ENCODE results near the gene SRP19. TPM values are rescaled to one million over a fixed set of nuclear protein-coding genes. Genes with fewer than 3 reads are reported as not detected.

Gene SRP19
- total RNA-seq, 1 experiment from 2014 or later: 82.8 TPM

Other genes starting within 250 kb of the SRP19 start
- gene APC, start 123.4 kb upstream of the SRP19 start, total RNA-seq (2014; rRNA removed; shearing (Covaris generic)): 35.9 and 39.6 TPM in 2 replicates
- gene REEP5, start 60.9 kb downstream of the SRP19 start, total RNA-seq (2014; rRNA removed; shearing (Covaris generic)): 24.9 and 30.7 TPM in 2 replicates
- 84.7 and 91.3 TPM in 2 replicates for gene DCP2, start 115.5 kb downstream of the SRP19 start, total RNA-seq (2014; rRNA removed; shearing (Covaris generic))

All from SJCRH30 (cell line).